DND-41 (cell line): ENCODE data around the gene KCNG4.

Experiments used
- CTCF ChIP-seq: IDR thresholded peaks from 2 replicates; pipeline ENCODE4 v1.5.1; 2012; ENCODE audit warnings: borderline replicate concordance, low read length, moderate library complexity, mild to moderate bottlenecking; ENCODE audit not compliant: poor library complexity, severe bottlenecking; ENCODE audit errors: extremely low read depth
- EZH2 ChIP-seq: IDR thresholded peaks from 3 replicates; pipeline ENCODE4 v1.6.1; 2012; ENCODE audit warnings: borderline replicate concordance, low read depth, mild to moderate bottlenecking, moderate library complexity, low read length, inconsistent platforms; ENCODE audit not compliant: severe bottlenecking

GRCh38 chr16:84218176-84218823, 21.5 kb downstream of the KCNG4 start:
- TF ChIP-seq CTCF = no peak
- TF ChIP-seq EZH2 = no peak
